GM12873 (cell line): Measurements from ENCODE around the gene SH3BP2.

Experiments used
- TF ChIP-seq, protein P1 (sequence below): IDR thresholded peaks from 2 replicates; pipeline ENCODE4 v1.5.1; 2012; ENCODE audit warnings: low read depth, mild to moderate bottlenecking, moderate library complexity, low read length, control low read depth; ENCODE audit not compliant: insufficient read depth; ENCODE audit errors: missing control alignments

SH3BP2 gene

DNA sequence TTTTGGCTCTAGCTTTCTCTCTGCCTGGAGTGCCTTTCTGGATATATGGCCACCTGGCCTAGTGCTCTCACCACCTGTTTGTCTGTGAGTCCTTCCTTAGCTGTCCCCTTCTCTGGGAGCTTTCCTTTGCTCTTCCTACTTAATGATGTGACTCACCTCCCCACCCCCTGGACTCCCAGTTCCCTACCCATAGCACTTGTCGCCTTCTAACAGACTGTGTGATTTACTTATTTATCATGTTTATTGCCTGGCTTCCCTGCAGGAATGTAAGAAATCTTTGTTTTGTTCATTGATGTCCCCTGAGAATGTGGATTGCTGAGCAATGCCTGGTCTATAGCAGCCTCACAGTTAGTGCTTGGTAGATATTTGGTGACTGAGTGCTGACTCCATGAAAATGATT is 69.6 kb downstream of the SH3BP2 start:
- TF ChIP-seq, protein P1, sequence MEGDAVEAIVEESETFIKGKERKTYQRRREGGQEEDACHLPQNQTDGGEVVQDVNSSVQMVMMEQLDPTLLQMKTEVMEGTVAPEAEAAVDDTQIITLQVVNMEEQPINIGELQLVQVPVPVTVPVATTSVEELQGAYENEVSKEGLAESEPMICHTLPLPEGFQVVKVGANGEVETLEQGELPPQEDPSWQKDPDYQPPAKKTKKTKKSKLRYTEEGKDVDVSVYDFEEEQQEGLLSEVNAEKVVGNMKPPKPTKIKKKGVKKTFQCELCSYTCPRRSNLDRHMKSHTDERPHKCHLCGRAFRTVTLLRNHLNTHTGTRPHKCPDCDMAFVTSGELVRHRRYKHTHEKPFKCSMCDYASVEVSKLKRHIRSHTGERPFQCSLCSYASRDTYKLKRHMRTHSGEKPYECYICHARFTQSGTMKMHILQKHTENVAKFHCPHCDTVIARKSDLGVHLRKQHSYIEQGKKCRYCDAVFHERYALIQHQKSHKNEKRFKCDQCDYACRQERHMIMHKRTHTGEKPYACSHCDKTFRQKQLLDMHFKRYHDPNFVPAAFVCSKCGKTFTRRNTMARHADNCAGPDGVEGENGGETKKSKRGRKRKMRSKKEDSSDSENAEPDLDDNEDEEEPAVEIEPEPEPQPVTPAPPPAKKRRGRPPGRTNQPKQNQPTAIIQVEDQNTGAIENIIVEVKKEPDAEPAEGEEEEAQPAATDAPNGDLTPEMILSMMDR: no peak

DNA sequence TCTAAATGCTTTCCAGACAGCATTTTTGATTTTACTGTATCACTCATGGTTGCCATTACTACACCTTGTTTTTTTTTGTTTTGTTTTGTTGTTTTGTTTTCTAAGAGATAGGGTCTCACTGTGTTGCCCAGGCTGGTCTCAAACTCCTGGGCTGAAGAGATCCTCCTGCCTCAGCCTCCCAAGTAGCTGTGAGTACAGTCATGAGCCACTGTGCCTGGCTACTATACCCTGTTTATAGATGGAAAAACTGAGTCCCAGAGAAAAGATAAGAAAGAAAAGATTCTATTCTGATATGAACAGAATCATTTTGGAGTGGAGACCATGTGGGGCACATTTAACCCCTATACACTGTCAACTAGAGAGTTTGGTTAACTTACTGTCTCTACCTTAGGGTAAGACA is 70.8 kb downstream of the SH3BP2 start:
- TF ChIP-seq, protein P1: no peak

DNA sequence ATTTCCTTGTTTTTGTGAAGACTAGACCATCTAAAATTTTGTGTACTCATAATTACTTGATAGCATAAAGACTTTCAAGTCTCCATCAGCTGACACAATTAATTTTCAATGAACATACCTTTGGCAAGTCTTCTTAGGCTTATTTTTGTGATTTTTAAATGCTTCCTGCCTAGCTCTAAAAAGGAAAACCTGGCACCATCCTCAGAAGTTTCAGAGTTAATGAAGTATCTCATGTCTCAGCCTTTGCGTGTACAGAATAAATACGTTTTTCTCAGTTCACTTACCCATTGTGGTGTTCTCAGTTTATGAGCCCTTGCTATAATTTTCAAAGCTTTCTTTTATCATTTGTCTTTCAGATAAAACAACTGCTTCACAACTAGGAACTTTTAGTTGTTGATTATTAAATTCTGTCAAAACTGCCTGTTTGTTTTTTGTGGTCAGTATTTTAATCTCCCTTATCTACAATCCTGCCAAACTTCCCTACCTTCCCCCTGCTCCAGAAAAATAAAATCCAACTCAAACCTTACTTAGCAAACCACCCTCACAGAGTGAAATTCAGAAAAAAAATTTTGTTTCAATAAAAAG is 72.4 kb downstream of the SH3BP2 start:
- TF ChIP-seq, protein P1: no peak

DNA sequence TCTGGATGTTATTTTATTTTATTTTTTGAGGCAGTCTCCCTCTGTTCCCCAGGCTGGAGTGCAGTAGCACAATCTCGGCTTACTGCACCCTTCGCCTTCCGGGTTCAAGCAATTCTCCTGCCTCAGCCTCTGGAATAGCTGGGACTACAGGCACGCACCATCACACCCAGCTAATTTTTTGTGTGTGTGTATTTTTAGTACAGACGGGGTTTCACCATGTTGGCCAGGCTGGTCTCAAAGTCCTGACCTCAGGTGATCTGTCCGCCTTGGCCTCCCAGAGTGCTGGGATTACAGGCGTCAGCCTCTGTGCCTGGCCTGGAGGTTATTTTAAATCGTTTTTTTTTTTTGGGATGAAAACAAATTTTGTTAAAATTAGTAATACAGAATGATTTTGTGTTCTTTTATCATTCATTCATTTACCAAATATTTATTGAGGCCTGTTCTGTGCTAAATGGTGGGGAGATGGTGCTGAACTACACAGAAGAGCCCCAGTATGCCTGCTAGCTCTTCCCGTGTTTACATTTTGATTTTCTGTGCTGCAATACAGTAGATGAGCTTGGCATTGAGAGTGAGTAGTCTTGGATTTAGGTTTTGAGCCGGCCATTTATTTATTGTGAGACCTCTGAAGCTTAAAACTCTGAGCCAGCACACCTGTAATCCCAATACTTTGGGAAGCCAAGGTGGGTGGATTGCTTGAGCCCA is 73.4 kb downstream of the SH3BP2 start:
- TF ChIP-seq, protein P1: no peak

DNA sequence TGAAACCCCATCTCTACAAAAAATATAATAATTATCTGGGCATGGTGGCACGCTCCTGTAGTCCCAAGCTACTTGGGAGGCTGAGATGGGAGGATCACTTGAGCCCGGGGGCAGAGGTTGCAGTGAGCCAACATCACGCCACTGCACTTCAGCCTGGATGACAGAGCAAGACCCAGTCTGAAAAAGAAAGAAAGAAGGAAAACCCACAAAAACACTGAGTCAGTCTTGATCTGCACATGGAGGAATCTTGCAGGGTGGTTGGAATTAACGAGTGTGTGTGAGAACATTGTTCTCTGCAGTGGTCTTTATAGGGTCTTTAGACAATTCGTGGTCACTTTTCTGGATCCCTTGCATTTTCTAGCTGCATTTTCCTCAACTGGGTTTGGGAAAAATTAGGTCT is 74.0 kb downstream of the SH3BP2 start:
- TF ChIP-seq, protein P1: no peak

DNA sequence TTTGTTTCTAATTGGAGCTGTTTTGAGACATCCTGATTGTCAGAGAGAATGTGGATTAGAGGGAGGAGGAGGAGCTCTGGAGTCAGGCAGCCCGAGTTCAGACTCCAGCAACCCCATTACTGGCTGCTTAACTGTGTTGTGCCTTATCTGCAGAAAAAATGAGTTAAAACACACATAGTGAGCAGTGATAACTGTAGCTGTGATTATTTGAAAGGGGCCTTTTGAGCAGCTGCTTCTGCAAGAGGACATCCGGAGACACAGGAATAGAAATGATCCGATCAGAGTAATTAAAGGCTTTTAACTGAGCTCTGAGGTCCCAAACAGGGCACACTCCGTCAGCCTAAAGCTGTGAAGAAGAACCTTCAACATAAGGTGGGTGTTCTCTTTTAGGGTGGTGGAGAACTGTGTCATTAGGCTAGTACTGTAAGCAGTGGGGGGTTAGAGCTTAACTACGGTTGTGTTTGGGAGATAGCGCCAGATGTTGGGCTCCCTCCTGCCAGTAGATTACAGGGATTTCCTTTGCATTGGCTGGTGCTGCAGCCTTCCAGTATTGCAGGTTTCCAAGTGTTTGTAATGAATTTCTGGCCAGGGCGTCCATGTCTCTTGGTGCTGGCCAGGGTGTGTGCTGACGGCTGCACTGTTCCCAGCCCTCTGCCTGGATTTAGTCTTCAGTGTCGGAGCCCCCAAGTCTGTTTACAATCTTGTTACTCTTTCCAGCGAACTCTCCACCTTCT is 75.0 kb downstream of the SH3BP2 start:
- TF ChIP-seq, protein P1: no peak

DNA sequence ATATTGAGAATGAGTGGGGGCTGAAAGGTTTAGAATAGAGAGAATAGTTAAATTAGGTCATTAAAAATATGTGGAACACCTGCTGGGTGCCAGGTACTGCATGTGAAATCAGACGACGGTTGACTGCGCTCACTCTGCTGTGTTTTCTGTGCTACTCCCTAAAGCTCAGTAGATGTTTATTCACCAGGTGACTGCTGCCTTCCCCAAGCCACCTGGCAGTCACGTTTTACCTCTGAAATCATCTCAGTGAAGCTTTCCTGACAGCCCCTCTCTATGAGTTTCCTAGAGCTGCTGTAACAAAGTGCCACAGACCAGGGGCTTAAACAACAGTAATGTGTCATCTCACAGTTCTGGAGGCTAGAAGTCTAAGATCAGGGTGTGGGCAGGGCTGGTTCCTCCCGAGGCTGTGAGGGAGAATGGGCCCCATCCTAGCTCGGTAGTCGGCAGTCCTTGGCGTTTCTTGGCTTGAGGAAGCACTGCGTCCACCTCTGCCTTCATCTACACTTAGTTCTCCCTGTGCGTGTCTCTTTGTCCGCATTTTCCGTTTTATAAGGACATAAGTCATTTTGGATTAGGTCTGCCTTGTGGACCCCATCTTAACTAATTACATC is 76.1 kb downstream of the SH3BP2 start:
- TF ChIP-seq, protein P1: no peak
